Gastroesophageal sphincter (tissue), 3 donors: ENCODE results near the gene CDKN2AIPNL.

Experiments used
- CTCF ChIP-seq, 4 experiments: fragments of 200-600 bp in 2 of 4; fragments of 450-650 bp in 2 of 4; sonication (generic) in 1 of 4; IDR thresholded peaks; one replicate each; pipeline ENCODE4 v1.5.1; 2017 to 2019; ENCODE audit warnings: antibody characterized with exemption in 4 of 4, mild to moderate bottlenecking in 2 of 4, moderate library complexity in 2 of 4
- POLR2A ChIP-seq, 2 donors: fragments of 450-650 bp; IDR thresholded peaks; one replicate each; pipeline ENCODE4 v1.6.1; 2017; ENCODE audit warnings: antibody characterized with exemption in 2 of 2, mild to moderate bottlenecking in 2 of 2, moderate library complexity in 1 of 2

GRCh38 chr5:134387443-134387842 is 24.2 kb downstream of the CDKN2AIPNL start:
- TF ChIP-seq POLR2A (IDR thresholded peaks at IDR 0.05): no peak
- no peak for TF ChIP-seq CTCF (IDR thresholded peaks at IDR 0.05)
